Raji (cell line): ENCODE results near the gene CT45A8.
"Not testable (repeated sequence)": the region's sequence is repeated elsewhere in the genome, so short reads cannot be mapped to it uniquely, and the experiment has no call there.

Source experiments
- POLR2A ChIP-seq: IDR thresholded peaks from 2 replicates; pipeline ENCODE4 v1.6.1; 2011; ENCODE audit warnings: low read depth, low read length, control low read depth; ENCODE audit not compliant: insufficient read depth

CT45A8 gene, protein sequence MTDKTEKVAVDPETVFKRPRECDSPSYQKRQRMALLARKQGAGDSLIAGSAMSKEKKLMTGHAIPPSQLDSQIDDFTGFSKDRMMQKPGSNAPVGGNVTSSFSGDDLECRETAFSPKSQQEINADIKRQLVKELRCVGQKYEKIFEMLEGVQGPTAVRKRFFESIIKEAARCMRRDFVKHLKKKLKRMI

DNA sequence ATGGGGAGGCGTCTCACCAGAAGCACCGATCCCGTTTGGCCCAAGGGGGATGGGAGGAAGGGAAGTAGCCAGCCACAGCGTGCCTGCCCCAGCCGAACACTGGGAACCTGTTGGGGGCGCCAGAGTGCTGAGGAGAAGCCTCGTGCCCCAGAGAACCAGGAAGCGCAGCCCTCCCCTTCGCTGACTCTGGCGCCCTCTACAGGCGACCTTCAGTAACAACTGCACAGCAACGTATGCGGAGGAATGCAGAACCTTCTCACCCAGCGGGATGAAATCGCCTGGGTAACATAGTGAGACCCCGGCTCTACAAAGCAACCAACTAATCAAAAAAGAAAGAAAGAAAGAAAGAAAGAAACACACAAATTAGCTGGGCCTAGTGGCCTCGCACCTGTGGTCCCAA is at the start of gene CT45A8:
Gene CT45A8 (minus strand): TSS at position 101 of the 400 bp plus-strand sequence. CDS start 3,755 bp downstream, outside the sequence.
- not testable (repeated sequence) for TF ChIP-seq POLR2A

- TF ChIP-seq POLR2A = no peak
These were observed 39.0 kb upstream of the CT45A8 start, which contains the start of the genes CT45A10 and SAGE1 for GRCh38 chrX:135893294-135893817. TSS of gene CT45A10 (minus strand) at chrX:135893444. CDS start at chrX:135885344, 8,100 bp downstream. TSS of gene SAGE1 (plus strand) at chrX:135893716. CDS start at chrX:135896243, 2,527 bp downstream.

DNA sequence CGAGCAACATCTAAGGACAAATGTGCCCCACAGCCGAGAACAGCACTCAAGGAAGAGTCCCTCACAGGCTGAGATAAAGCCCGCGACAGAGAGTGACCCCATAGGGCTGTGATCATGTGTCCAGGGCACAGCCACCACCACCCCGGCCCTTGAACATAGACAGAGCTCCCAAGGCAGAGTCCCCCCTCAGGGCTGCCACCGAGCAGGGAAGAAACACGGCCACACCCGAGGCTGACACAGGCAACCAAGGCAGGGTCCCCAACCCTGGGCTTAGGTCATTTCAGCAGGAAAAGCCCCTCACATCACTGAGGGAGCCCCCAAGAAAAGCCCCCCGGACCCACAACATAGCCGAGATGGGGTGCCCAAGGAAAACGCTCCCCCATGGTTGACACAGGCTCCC is 38.4 kb upstream of the CT45A8 start:
- TF ChIP-seq POLR2A = no peak

DNA sequence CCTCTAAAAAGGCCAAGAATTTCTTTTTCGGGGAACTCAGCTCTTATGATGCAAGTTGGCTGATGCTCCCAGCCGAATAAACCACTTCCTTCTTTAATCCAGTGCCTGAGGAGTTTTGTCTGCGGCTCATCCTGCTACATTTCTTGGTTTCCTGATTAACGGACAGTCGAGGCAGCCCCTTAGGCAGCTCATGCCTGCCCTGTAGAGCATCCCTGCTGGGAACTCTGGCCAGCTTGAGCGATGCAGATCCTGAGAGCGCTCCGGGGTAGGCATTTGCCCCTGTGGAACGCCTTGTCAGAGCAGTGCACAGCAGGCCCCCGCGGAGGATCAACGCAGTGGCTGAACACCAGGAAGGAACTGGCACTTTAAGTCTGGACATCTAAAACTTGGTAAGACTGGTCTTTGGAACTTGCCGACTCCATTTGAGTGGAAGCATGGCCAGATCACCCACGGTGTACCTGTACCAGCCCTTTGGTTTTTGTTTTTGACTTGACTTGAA is 35.8 kb upstream of the CT45A8 start:
- TF ChIP-seq POLR2A = no peak

- TF ChIP-seq POLR2A = not testable (repeated sequence)
These were observed 17.4 kb upstream of the CT45A8 start, which contains the start of gene CT45A9 for GRCh38 chrX:135871712-135872111. TSS of gene CT45A9 (minus strand) at chrX:135871812. CDS start at chrX:135868061, 3,751 bp downstream.

GRCh38 chrX:135837180-135837579 is 17.2 kb downstream of the CT45A8 start, which contains the start of gene CT45A7:
TSS of gene CT45A7 (minus strand) at chrX:135837280. CDS start at chrX:135833533, 3,747 bp downstream.
- not testable (repeated sequence) for TF ChIP-seq POLR2A

GRCh38 chrX:135819912-135820311 is 34.4 kb downstream of the CT45A8 start, which contains the start of gene CT45A2:
TSS of gene CT45A2 (minus strand) at chrX:135820012. CDS start at chrX:135816265, 3,747 bp downstream.
- TF ChIP-seq POLR2A = not testable (repeated sequence)

DNA sequence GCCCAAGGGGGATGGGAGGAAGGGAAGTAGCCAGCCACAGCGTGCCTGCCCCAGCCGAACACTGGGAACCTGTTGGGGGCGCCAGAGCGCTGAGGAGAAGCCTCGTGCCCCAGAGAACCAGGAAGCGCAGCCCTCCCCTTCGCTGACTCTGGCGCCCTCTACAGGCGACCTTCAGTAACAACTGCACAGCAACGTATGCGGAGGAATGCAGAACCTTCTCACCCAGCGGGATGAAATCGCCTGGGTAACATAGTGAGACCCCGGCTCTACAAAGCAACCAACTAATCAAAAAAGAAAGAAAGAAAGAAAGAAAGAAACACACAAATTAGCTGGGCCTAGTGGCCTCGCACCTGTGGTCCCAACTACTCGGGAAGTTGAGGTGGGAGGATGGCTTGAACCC is 51.7 kb downstream of the CT45A8 start, which contains the start of gene CT45A6:
Gene CT45A6 (minus strand): TSS at position 101 of the 400 bp plus-strand sequence. CDS start 3,794 bp downstream, outside the sequence.
- not testable (repeated sequence) for TF ChIP-seq POLR2A
